ENCODE measurements around the gene FGF19.

DNA sequence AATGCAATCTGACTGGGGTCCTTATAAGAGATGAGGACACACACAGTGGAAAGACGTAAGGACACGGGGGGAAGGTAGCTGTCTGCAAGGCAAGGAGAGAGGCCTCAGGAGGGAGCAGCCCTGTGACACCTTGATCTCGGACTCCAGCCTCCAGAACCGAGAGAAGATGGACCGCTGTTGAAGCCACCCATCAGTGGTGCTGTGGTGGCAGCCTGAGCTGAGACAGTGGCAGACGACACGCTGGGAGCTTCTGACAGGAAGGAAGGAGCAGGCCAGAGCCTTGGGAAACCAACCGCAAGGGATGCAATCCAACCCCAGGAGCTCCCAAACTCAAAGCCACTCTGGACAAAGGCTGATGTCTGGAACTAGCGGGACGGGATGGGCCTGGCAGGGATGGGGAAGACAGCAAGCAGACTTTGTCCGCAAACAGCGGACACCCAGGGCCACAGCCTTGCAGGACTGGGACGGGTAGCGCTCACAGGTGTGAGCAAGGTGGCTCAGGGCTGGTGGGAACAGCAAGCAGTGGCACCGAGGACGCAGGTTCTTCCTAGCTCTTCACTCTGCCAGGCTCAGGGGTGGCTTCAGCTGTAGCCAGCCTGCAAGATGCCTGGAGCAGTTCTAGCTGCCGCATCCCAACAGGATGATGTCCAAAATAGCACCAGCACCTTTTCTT is 39.6 kb downstream of the FGF19 start:
- TF ChIP-seq, protein P1, sequence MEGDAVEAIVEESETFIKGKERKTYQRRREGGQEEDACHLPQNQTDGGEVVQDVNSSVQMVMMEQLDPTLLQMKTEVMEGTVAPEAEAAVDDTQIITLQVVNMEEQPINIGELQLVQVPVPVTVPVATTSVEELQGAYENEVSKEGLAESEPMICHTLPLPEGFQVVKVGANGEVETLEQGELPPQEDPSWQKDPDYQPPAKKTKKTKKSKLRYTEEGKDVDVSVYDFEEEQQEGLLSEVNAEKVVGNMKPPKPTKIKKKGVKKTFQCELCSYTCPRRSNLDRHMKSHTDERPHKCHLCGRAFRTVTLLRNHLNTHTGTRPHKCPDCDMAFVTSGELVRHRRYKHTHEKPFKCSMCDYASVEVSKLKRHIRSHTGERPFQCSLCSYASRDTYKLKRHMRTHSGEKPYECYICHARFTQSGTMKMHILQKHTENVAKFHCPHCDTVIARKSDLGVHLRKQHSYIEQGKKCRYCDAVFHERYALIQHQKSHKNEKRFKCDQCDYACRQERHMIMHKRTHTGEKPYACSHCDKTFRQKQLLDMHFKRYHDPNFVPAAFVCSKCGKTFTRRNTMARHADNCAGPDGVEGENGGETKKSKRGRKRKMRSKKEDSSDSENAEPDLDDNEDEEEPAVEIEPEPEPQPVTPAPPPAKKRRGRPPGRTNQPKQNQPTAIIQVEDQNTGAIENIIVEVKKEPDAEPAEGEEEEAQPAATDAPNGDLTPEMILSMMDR (IDR thresholded peaks at IDR 0.05; ENCODE audit: low read depth, low read length, poor library complexity, severe bottlenecking), result no peak
- TF ChIP-seq EZH2phosphoT487 (IDR thresholded peaks at IDR 0.05; ENCODE audit: borderline replicate concordance, low read length), result no peak

Measured in DOHH2 (cell line).